ENCODE results near the gene MSS51. TPM values are rescaled to one million over a fixed set of nuclear protein-coding genes. Genes with fewer than 3 reads are reported as not detected.

MSS51 gene
- total RNA-seq, 6 experiments from 2014 or later: 0.31 to 0.66 (median 0.50) TPM

DNA sequence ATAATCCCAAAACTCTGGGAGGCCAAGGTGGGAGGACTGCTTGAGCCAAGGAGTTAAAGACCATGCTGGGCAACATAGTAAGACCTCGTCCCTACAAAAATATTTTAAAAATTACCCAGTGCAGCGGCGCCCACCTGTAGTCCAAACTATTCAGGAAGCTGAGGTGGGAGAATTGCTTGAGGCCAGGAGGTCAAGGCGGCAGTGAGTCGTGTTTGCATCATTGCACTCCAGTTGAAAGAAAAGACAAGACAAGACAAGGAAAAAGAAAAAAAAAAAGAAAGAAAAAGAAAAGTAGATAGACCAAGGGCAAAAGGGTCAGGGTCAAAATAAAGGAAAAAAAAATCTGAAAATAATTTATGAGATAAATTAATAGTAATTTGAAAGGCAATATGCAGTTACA, 25.3 kb downstream of the MSS51 start:
- Mint-ChIP-seq H3K27me3 (ENCODE audit: insufficient read depth) (no peaks in the 10 kb centered on the region; the same call in 1 of the 2 replicates), H3K4me1 (ENCODE audit: low read depth) (peaks cover 54% of the 10 kb centered on the region), H3K27ac (no peak overlapping the region), H3K36me3 (ENCODE audit: low read depth) (peaks cover 19% of the 10 kb centered on the region), H3K4me3 (no peak overlapping the region; the same call in 1 of the 2 replicates), H3K9me3 (no peaks in the 10 kb centered on the region)
- TF ChIP-seq, protein P1, sequence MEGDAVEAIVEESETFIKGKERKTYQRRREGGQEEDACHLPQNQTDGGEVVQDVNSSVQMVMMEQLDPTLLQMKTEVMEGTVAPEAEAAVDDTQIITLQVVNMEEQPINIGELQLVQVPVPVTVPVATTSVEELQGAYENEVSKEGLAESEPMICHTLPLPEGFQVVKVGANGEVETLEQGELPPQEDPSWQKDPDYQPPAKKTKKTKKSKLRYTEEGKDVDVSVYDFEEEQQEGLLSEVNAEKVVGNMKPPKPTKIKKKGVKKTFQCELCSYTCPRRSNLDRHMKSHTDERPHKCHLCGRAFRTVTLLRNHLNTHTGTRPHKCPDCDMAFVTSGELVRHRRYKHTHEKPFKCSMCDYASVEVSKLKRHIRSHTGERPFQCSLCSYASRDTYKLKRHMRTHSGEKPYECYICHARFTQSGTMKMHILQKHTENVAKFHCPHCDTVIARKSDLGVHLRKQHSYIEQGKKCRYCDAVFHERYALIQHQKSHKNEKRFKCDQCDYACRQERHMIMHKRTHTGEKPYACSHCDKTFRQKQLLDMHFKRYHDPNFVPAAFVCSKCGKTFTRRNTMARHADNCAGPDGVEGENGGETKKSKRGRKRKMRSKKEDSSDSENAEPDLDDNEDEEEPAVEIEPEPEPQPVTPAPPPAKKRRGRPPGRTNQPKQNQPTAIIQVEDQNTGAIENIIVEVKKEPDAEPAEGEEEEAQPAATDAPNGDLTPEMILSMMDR (IDR thresholded peaks at IDR 0.05): no peak
- no peak for DNase-seq

DNA sequence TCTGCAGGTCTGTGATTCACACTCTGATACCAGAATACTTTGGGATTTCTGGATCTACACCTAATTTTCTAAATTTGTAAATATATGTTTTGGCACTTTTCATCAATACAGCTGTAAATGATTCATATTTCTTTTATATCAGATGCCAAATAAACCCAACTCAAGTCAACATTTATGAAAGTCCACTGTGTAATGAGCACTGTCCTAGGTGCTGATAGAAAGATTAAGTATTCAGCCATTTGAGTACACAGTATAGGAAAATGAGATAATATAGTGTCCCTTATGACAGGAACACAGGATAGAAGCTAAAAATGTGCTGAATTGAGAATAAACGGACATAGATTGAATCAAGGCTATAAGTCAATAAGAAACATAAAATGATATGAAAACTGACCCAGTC, 25.9 kb downstream of the MSS51 start:
- Mint-ChIP-seq H3K27ac (no peak overlapping the region), H3K4me1 (ENCODE audit: low read depth) (peaks cover 49% of the 10 kb centered on the region), H3K27me3 (ENCODE audit: insufficient read depth) (no peaks in the 10 kb centered on the region; the same call in 1 of the 2 replicates), H3K4me3 (no peak overlapping the region), H3K9me3 (no peaks in the 10 kb centered on the region), H3K36me3 (ENCODE audit: low read depth) (peaks cover 19% of the 10 kb centered on the region)
- DNase-seq: no peak
- TF ChIP-seq, protein P1 (IDR thresholded peaks at IDR 0.05): no peak

DNA sequence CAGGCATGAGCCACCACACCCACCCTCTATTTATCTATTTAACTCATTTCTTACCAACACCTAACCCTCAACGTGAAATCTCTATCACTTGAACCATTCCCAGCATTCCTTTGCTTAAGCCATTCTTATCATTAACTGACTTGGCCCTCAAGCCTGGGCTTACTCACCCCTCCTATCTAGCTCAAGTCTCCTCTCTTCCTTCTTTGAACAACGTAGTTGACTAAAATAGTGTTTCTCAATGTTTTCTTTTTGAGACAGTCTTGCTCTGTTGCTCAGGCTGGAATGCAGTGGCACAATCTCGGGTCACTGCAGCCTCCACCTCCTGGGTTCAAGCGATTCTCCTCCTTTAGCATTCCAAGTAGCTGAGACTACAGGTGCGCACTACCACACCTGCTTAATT, 26.5 kb downstream of the MSS51 start:
- Mint-ChIP-seq H3K9me3 (no peaks in the 10 kb centered on the region), H3K4me3 (no peak overlapping the region)

DNA sequence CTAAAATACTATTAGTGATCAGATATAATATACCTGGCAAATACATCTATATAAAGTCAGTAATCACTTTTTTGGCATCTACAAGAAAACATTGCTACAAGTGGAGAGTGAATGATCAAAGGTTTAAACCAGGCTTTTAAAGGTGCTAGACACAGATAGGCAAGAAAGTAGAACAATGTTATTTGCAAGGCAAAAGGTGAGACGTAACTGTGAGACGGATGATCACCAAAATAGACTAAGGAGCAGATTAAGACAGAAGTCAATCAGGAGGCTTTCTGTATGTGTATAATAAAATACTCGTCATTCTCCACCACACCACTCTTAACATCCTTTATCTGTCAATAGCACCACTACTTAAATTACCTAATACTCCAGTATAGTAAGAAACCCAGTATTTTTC, 27.8 kb downstream of the MSS51 start:
- no peaks in the 10 kb centered on the region; the same call in 1 of the 2 replicates for H3K27me3 Mint-ChIP-seq (ENCODE audit: insufficient read depth)
- DNase-seq: no peak
- H3K9me3 Mint-ChIP-seq: no peaks in the 10 kb centered on the region
- H3K4me3 Mint-ChIP-seq: no peak overlapping the region
- H3K4me1 Mint-ChIP-seq (ENCODE audit: low read depth): peaks cover 33% of the 10 kb centered on the region
- peaks cover 14% of the 10 kb centered on the region for H3K36me3 Mint-ChIP-seq (ENCODE audit: low read depth)
- no peak overlapping the region for H3K27ac Mint-ChIP-seq
- TF ChIP-seq, protein P1 (IDR thresholded peaks at IDR 0.05): no peak

More for the DNA sequence above, 26.5 kb downstream of the MSS51 start:
- H3K4me1 Mint-ChIP-seq (ENCODE audit: low read depth): peaks cover 42% of the 10 kb centered on the region
- DNase-seq: no peak
- peaks cover 19% of the 10 kb centered on the region for H3K36me3 Mint-ChIP-seq (ENCODE audit: low read depth)
- TF ChIP-seq, protein P1 (IDR thresholded peaks at IDR 0.05): no peak
- no peak overlapping the region for H3K27ac Mint-ChIP-seq
- no peaks in the 10 kb centered on the region; the same call in 1 of the 2 replicates for H3K27me3 Mint-ChIP-seq (ENCODE audit: insufficient read depth)

DNA sequence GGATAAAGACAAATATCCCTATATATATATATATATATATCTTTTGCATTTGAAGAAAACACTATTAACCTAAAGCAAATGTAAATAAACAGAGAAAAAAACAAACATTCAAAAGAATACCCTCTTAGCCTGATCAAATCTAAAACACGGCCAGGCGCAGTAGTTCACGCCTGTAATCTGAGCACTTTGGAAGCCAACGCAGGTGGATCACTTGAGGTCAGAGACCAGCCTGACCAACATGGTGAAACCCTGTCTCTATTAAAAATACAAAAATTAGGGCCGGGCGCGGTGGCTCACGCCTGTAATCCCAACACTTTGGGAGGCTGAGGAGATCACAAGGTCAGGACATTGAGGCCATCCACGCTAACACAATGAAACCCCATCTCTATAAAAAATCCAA, 28.7 kb downstream of the MSS51 start:
- Mint-ChIP-seq H3K4me1 (ENCODE audit: low read depth) (peaks cover 28% of the 10 kb centered on the region), H3K27ac (no peak overlapping the region), H3K27me3 (ENCODE audit: insufficient read depth) (no peaks in the 10 kb centered on the region; the same call in 1 of the 2 replicates), H3K9me3 (no peaks in the 10 kb centered on the region), H3K4me3 (no peak overlapping the region), H3K36me3 (ENCODE audit: low read depth) (peaks cover 14% of the 10 kb centered on the region)
- TF ChIP-seq, protein P1 (IDR thresholded peaks at IDR 0.05): no peak
- no peak for DNase-seq
